22Rv1 (cell line): ENCODE results near the gene TMEM33.

ENCODE experiments used
- CTCF ChIP-seq: fragments of 450-650 bp; IDR thresholded peaks from 2 replicates; pipeline ENCODE4 v1.5.1; 2017; ENCODE audit warnings: mild to moderate bottlenecking
- ZFX ChIP-seq: fragments of 450-650 bp; IDR thresholded peaks from 2 replicates; pipeline ENCODE4 v1.6.1; 2017; ENCODE audit warnings: antibody characterized with exemption, borderline replicate concordance

GRCh38 chr4:41964401-41964800, 29.2 kb downstream of the TMEM33 start:
- no peak for TF ChIP-seq CTCF
- TF ChIP-seq ZFX = no peak
